Measurements from ENCODE around the gene RFC2. TPM values are rescaled to one million over a fixed set of nuclear protein-coding genes. Genes with fewer than 3 reads are reported as not detected.

RFC2 gene
- total and polyA plus RNA-seq, 2 of the 8 experiments (the other 6 are each of a cell fraction or from before 2014, with no cell fraction given) = 52.9 to 85.4 TPM

GRCh38 chr7:74221713-74222112 lies 32.5 kb downstream of the RFC2 start:
- Histone ChIP-seq H3K56ac (replicated peaks; ENCODE audit: insufficient read length, low read depth, low read length) (no peak overlapping the region), H2BK5ac (ENCODE audit: low read depth, low read length) (no peak overlapping the region), H2AK5ac (ENCODE audit: low read depth, low read length) (no peak overlapping the region), H3K79me2 (ENCODE audit: control insufficient read depth in 1 of 2, insufficient read depth in 2 of 2, low read length in 2 of 2) (no peaks in the 10 kb centered on the region), H4K8ac (ENCODE audit: extremely low read depth, insufficient read depth, low read length) (no peak overlapping the region), H3K4ac (replicated peaks; ENCODE audit: insufficient read length, low read depth, low read length) (no peak overlapping the region), H2BK12ac (ENCODE audit: low read depth, low read length) (no peak overlapping the region), H3K4me1 (replicated peaks in 1 of 4; ENCODE audit: control insufficient read depth in 3 of 4, insufficient read depth in 4 of 4, low read length in 3 of 4) (peaks cover 0 to 2% (median 0%) of the 10 kb centered on the region in 4 experiments; a peak in 3 of 7 replicates), H3K4me2 (ENCODE audit: insufficient read depth in 1 of 2, low read depth in 2 of 2, low read length in 2 of 2) (no peak overlapping the region), H3K18ac (ENCODE audit: extremely low read depth, low read length) (no peak overlapping the region), H3K79me1 (ENCODE audit: low read depth, low read length) (no peaks in the 10 kb centered on the region), H2BK120ac (replicated peaks; ENCODE audit: low read depth, low read length) (no peak overlapping the region), H3K23ac (ENCODE audit: insufficient read length) (no peak overlapping the region), H3K9ac (replicated peaks in 1 of 4; ENCODE audit: extremely low read depth in 1 of 4, low read depth in 3 of 4, low read length in 3 of 4) (no peak overlapping the region), H2BK20ac (ENCODE audit: low read length) (no peak overlapping the region), H4K5ac (ENCODE audit: insufficient read length, low read depth, low read length) (no peak overlapping the region), H4K20me1 (replicated peaks in 1 of 2; ENCODE audit: control insufficient read depth in 1 of 2, insufficient read depth in 2 of 2, low read length in 2 of 2) (peaks cover 0 to 6% of the 10 kb centered on the region in 2 experiments), H3K14ac (ENCODE audit: insufficient read length) (no peak overlapping the region), H4K91ac (replicated peaks; ENCODE audit: insufficient read length, low read length) (no peak overlapping the region), H3K36me3 (ENCODE audit: control insufficient read depth in 2 of 4, insufficient read depth in 4 of 4, low read length in 3 of 4) (peaks cover 0 to 5% (median under 1%) of the 10 kb centered on the region in 4 experiments; a peak in 3 of 8 replicates), H2AFZ (ENCODE audit: low read length) (no peak overlapping the region), H3K4me3 (ENCODE audit: extremely low read depth in 1 of 4, insufficient read depth in 2 of 4, low read depth in 3 of 4, low read length in 4 of 4) (no peak overlapping the region), H2BK15ac (ENCODE audit: low read length) (no peak overlapping the region), H3K27ac (ENCODE audit: low read depth, low read length) (no peak overlapping the region), H3K9me3 (ENCODE audit: insufficient read depth in 2 of 2, low read depth in 1 of 2, low read length in 1 of 2) (no peaks in the 10 kb centered on the region), H3K23me2 (ENCODE audit: low read depth, low read length) (no peaks in the 10 kb centered on the region), H3K27me3 (replicated peaks in 1 of 4; ENCODE audit: control insufficient read depth in 3 of 4, extremely low read depth in 1 of 4, insufficient read depth in 3 of 4, low read length in 3 of 4) (no peaks in the 10 kb centered on the region)
- ChIA-PET POLR2A (ENCODE audit: partially characterized antibody) (interaction anchor here (1.0 to 3.6 kb wide), 3 partner anchors 10 to 30 kb away, joined by 3 to 19 read pairs (median 4); no protein-coding TSS in a partner anchor), CTCF (ENCODE audit: partially characterized antibody) (interaction anchor here (1.0 to 8.3 kb wide), 3 partner anchors 15 to 184 kb away, joined by 3 to 71 read pairs (median 3); no protein-coding TSS in a partner anchor)
- 94% methylated on average over 8 of the region's 11 CpGs; no CpG with 5 or more reads in 1 of the 2 experiments for WGBS, 2 experiments (ENCODE audit: extremely low coverage in 1 of 2, insufficient coverage in 1 of 2, insufficient read length in 1 of 2, insufficient replicate concordance in 2 of 2, low coverage in 1 of 2, low lambda C conversion rate in 2 of 2, missing lambda C conversion rate in 1 of 2)
- DNase-seq (ENCODE audit: low read depth in 1 of 2, low spot score in 2 of 2) (no peak), FAIRE-seq (no peak)
- TF ChIP-seq CREB1 (IDR thresholded peaks at IDR 0.05) (no peak), EP300 (IDR thresholded peaks at IDR 0.05; ENCODE audit: borderline replicate concordance in 1 of 2, low read depth in 2 of 2, low read length in 2 of 2) (no peak), RBBP5 (IDR thresholded peaks at IDR 0.05; ENCODE audit: borderline replicate concordance, low read depth, low read length) (no peak), SP4 (IDR thresholded peaks at IDR 0.05; ENCODE audit: low read length) (no peak), CHD1 (IDR thresholded peaks at IDR 0.05; ENCODE audit: low read depth, low read length) (no peak), KDM4A (IDR thresholded peaks at IDR 0.05; ENCODE audit: low read depth, low read length, severe bottlenecking) (no peak), GTF2F1 (IDR thresholded peaks at IDR 0.05; ENCODE audit: borderline replicate concordance, low read depth, low read length) (no peak), BRCA1 (IDR thresholded peaks at IDR 0.05; ENCODE audit: low read depth, low read length) (no peak), RNF2 (IDR thresholded peaks at IDR 0.05; ENCODE audit: borderline replicate concordance, low read depth, low read length, missing control alignments, poor library complexity, severe bottlenecking) (no peak), KDM5A (IDR thresholded peaks at IDR 0.05; ENCODE audit: low read length) (no peak), NANOG (IDR thresholded peaks at IDR 0.05; ENCODE audit: insufficient read depth, low read depth, low read length, poor library complexity, severe bottlenecking) (no peak), RFX5 (IDR thresholded peaks at IDR 0.05; ENCODE audit: borderline replicate concordance, low read depth, low read length) (no peak), POLR2AphosphoS5 (IDR thresholded peaks at IDR 0.05; ENCODE audit: low read depth, low read length) (no peak), HDAC2 (IDR thresholded peaks at IDR 0.05; ENCODE audit: borderline replicate concordance in 1 of 2, low read depth in 2 of 2, low read length in 2 of 2) (no peak)

Data from H1 (cell line).